ENCODE data around the gene ZFP1.

DNA sequence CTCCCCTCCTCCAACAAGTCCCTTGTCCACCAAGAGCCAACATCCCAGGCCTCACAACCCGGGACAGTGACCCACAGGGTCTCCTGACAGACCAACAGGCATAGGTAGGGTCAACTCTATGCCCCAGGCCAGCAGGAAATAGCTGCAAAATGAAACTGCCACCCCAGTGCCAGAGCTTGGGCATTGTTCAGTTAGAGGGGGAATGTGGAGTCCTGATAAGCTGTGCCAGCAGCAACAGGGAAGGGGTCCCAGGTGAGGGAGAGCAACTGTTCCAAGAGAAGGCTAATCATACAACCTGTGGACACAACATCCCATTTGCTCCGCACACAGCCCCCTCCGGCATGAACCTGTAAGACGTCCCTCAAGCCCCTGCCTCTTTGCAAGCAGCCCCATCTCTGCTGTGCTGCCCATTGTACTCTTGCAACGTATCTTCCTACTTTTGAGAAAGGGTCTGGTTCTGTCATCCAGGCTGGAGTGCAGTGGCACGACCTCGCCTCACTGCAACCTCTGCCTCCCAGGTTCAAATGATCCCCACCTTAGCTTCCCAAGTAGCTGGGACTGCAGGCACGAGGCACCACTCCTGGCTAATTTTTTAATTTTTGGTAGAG is 41.4 kb downstream of the ZFP1 start:
- no peak for TF ChIP-seq POLR2AphosphoS5 (IDR thresholded peaks at IDR 0.05; ENCODE audit: low read depth, low read length)
- TF ChIP-seq, protein P1, sequence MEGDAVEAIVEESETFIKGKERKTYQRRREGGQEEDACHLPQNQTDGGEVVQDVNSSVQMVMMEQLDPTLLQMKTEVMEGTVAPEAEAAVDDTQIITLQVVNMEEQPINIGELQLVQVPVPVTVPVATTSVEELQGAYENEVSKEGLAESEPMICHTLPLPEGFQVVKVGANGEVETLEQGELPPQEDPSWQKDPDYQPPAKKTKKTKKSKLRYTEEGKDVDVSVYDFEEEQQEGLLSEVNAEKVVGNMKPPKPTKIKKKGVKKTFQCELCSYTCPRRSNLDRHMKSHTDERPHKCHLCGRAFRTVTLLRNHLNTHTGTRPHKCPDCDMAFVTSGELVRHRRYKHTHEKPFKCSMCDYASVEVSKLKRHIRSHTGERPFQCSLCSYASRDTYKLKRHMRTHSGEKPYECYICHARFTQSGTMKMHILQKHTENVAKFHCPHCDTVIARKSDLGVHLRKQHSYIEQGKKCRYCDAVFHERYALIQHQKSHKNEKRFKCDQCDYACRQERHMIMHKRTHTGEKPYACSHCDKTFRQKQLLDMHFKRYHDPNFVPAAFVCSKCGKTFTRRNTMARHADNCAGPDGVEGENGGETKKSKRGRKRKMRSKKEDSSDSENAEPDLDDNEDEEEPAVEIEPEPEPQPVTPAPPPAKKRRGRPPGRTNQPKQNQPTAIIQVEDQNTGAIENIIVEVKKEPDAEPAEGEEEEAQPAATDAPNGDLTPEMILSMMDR (IDR thresholded peaks at IDR 0.05): no peak
- no peak for TF ChIP-seq MXI1 (IDR thresholded peaks at IDR 0.05; ENCODE audit: low read depth, low read length)
- TF ChIP-seq, protein P2, sequence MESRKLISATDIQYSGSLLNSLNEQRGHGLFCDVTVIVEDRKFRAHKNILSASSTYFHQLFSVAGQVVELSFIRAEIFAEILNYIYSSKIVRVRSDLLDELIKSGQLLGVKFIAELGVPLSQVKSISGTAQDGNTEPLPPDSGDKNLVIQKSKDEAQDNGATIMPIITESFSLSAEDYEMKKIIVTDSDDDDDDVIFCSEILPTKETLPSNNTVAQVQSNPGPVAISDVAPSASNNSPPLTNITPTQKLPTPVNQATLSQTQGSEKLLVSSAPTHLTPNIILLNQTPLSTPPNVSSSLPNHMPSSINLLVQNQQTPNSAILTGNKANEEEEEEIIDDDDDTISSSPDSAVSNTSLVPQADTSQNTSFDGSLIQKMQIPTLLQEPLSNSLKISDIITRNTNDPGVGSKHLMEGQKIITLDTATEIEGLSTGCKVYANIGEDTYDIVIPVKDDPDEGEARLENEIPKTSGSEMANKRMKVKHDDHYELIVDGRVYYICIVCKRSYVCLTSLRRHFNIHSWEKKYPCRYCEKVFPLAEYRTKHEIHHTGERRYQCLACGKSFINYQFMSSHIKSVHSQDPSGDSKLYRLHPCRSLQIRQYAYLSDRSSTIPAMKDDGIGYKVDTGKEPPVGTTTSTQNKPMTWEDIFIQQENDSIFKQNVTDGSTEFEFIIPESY (IDR thresholded peaks at IDR 0.05; ENCODE audit: borderline replicate concordance, low read depth): no peak
- no peak for TF ChIP-seq JUND (IDR thresholded peaks at IDR 0.05)
- no peak for TF ChIP-seq CHD2 (IDR thresholded peaks at IDR 0.05; ENCODE audit: low read length, partially characterized antibody)
- TF ChIP-seq EP300 (IDR thresholded peaks at IDR 0.05; ENCODE audit: borderline replicate concordance in 1 of 2, low read depth in 1 of 2, low read length in 1 of 2): no peak
- TF ChIP-seq SIN3A (IDR thresholded peaks at IDR 0.05; ENCODE audit: borderline replicate concordance, low read depth, low read length): no peak
- no peak for TF ChIP-seq FOXM1 (IDR thresholded peaks at IDR 0.05; ENCODE audit: low read depth)
- no peak for TF ChIP-seq EZH2phosphoT487 (IDR thresholded peaks at IDR 0.05; ENCODE audit: borderline replicate concordance, low read depth)
- no peak for TF ChIP-seq TCF12 (IDR thresholded peaks at IDR 0.05)
- TF ChIP-seq, protein P3, sequence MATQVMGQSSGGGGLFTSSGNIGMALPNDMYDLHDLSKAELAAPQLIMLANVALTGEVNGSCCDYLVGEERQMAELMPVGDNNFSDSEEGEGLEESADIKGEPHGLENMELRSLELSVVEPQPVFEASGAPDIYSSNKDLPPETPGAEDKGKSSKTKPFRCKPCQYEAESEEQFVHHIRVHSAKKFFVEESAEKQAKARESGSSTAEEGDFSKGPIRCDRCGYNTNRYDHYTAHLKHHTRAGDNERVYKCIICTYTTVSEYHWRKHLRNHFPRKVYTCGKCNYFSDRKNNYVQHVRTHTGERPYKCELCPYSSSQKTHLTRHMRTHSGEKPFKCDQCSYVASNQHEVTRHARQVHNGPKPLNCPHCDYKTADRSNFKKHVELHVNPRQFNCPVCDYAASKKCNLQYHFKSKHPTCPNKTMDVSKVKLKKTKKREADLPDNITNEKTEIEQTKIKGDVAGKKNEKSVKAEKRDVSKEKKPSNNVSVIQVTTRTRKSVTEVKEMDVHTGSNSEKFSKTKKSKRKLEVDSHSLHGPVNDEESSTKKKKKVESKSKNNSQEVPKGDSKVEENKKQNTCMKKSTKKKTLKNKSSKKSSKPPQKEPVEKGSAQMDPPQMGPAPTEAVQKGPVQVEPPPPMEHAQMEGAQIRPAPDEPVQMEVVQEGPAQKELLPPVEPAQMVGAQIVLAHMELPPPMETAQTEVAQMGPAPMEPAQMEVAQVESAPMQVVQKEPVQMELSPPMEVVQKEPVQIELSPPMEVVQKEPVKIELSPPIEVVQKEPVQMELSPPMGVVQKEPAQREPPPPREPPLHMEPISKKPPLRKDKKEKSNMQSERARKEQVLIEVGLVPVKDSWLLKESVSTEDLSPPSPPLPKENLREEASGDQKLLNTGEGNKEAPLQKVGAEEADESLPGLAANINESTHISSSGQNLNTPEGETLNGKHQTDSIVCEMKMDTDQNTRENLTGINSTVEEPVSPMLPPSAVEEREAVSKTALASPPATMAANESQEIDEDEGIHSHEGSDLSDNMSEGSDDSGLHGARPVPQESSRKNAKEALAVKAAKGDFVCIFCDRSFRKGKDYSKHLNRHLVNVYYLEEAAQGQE (IDR thresholded peaks at IDR 0.05; ENCODE audit: low read depth, low read length): no peak

Data from SK-N-SH (cell line).